ENCODE measurements around the gene PIGL. TPM values are rescaled to one million over a fixed set of nuclear protein-coding genes. Genes with fewer than 3 reads are reported as not detected.
"Not testable (repeated sequence)": the region's sequence is repeated elsewhere in the genome, so short reads cannot be mapped to it uniquely, and the experiment has no call there.

Gene PIGL
- total RNA-seq, 1 donor from 2014 or later: 37.1 TPM

DNA sequence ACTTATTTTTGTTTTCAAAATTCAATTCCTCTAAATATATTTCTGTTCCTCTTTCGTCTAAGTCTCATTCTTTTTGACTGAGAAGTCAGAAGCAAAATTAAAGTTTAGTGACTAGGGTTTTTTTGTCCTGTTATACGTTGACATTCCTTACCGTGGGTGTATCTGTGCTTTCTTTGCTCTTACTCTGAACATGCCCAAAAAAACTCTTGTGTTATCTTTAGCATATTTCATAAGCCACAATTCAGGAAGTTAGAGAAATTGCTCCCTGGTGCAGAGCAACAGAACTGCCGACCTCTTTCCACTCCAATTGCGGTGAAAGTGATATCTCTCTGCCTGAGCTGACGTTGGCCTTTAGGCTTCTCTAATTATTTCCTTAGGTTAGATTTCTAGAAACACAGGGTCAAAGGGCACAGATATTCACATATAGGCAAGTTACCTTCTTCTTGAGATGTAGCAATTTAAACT, 70.6 kb downstream of the PIGL start:
- Mint-ChIP-seq H3K4me1 (ENCODE audit: low read depth) (peaks cover 22% of the 10 kb centered on the region), H3K27me3 (no peaks in the 10 kb centered on the region), H3K36me3 (ENCODE audit: insufficient read depth) (peaks cover 5% of the 10 kb centered on the region), H3K9me3 (ENCODE audit: low read depth) (no peaks in the 10 kb centered on the region), H3K4me3 (ENCODE audit: low read depth) (no peak overlapping the region), H3K27ac (peak overlapping the region; percentile 76)
- DNase-seq (ENCODE audit: low spot score, unreplicated experiment): no peak
- TF ChIP-seq, protein P1, sequence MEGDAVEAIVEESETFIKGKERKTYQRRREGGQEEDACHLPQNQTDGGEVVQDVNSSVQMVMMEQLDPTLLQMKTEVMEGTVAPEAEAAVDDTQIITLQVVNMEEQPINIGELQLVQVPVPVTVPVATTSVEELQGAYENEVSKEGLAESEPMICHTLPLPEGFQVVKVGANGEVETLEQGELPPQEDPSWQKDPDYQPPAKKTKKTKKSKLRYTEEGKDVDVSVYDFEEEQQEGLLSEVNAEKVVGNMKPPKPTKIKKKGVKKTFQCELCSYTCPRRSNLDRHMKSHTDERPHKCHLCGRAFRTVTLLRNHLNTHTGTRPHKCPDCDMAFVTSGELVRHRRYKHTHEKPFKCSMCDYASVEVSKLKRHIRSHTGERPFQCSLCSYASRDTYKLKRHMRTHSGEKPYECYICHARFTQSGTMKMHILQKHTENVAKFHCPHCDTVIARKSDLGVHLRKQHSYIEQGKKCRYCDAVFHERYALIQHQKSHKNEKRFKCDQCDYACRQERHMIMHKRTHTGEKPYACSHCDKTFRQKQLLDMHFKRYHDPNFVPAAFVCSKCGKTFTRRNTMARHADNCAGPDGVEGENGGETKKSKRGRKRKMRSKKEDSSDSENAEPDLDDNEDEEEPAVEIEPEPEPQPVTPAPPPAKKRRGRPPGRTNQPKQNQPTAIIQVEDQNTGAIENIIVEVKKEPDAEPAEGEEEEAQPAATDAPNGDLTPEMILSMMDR (IDR thresholded peaks at IDR 0.05; ENCODE audit: unreplicated experiment): no peak

DNA sequence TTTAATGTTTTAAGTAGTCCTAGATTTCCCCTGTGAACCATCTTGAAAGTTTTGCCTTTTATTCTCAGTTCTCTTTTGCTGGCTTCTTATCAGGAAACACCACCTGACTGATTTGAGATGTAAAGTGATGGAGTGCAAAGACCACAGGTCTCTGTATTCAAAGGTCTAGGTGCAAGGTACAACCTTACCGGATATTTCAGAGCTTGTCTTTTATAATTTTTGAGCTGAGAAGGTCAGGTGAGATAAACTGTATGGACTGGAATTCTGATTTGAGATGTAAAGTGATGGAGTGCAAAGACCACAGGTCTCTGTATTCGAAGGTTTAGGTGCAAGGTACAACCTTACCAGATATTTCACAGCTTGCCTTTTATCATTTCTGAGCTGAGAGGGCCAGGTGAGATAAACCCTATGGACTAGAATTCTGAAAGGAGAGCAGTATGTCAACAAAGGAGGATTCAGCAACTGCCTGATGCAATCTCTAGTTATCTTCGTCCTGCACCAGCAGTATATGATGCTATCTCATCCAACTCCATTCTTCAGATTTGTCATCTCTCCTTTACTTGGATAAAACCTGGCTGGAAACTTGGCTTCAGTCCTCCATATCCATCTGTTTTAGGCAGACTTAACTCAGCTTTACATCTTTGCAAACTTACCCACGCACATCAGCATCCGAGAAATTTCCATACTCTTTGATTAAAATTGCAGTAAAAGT, 72.0 kb downstream of the PIGL start:
- DNase-seq (ENCODE audit: low spot score, unreplicated experiment): no peak
- Mint-ChIP-seq H3K27me3 (no peaks in the 10 kb centered on the region), H3K4me3 (ENCODE audit: low read depth) (no peak overlapping the region), H3K27ac (no peak overlapping the region), H3K4me1 (ENCODE audit: low read depth) (peaks cover 22% of the 10 kb centered on the region), H3K9me3 (ENCODE audit: low read depth) (no peaks in the 10 kb centered on the region), H3K36me3 (ENCODE audit: insufficient read depth) (peaks cover 5% of the 10 kb centered on the region)
- TF ChIP-seq, protein P1 (IDR thresholded peaks at IDR 0.05; ENCODE audit: unreplicated experiment): no peak

DNA sequence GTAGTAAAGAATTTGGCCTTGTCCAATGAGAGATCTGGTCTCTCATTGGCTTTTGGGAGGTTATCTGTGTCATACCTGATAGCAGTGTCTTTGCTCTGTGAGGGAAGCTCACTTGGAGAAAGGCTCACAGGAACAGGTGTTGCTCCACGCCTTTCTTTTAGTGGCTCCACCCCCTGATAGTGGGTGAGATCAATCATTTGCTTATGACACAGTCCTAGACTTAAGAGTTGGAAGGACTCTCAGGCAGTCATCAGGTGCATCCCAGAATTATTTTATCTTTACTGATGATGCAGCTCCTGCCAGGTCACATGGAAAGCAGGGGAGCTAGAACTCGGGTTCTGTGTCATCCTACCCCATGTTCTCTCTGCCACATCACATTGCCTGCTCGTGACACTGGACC, 76.9 kb downstream of the PIGL start:
- Mint-ChIP-seq H3K4me1 (ENCODE audit: low read depth) (peaks cover 20% of the 10 kb centered on the region), H3K27ac (no peak overlapping the region), H3K36me3 (ENCODE audit: insufficient read depth) (peaks cover 1% of the 10 kb centered on the region), H3K4me3 (ENCODE audit: low read depth) (no peak overlapping the region), H3K27me3 (no peaks in the 10 kb centered on the region), H3K9me3 (ENCODE audit: low read depth) (peaks cover 3% of the 10 kb centered on the region)
- no peak for DNase-seq (ENCODE audit: low spot score, unreplicated experiment)
- TF ChIP-seq, protein P1 (IDR thresholded peaks at IDR 0.05; ENCODE audit: unreplicated experiment): no peak

DNA sequence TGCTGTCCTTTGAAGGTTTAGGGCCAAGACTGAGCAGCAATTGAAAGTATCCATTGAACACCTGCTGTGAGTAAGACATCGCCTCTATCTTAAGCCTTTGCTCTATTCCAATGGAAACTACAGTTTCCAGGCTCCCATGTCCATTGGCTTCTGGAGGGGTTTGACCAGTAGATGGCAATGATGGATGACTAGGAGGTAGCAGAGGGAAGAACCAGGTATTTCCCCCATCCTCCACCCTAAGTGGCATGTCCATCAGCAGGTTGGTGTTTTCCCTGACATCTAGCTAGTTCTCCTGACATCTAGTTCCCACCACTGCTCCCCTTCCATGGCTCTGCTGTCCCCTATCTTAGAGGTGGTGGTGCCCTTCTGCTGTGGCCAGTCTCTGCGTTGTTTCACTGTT, 77.5 kb downstream of the PIGL start:
- TF ChIP-seq, protein P1 (IDR thresholded peaks at IDR 0.05; ENCODE audit: unreplicated experiment): no peak
- Mint-ChIP-seq H3K27me3 (no peaks in the 10 kb centered on the region), H3K27ac (no peak overlapping the region), H3K4me3 (ENCODE audit: low read depth) (no peak overlapping the region), H3K9me3 (ENCODE audit: low read depth) (peaks cover 3% of the 10 kb centered on the region), H3K4me1 (ENCODE audit: low read depth) (peaks cover 18% of the 10 kb centered on the region), H3K36me3 (ENCODE audit: insufficient read depth) (peaks cover 1% of the 10 kb centered on the region)
- no peak for DNase-seq (ENCODE audit: low spot score, unreplicated experiment)

DNA sequence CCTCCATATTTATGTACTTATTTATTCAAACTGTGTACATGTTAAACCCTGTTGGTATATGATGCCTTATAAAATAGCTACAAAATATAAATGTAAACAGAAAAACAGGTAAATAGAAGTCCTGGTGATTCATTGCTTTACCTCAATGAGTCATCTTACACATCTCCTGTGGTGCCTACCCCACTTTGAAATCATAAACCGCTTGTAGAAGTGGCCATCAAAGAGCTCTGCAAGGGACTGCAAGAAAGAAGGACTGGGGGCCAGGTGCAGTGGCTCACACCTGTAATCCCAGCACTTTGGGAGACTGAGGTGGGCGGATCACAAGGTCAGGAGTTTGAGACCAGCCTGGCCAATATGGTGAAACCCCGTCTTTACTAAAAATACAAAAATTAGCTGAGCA, 79.1 kb downstream of the PIGL start:
- H3K27me3 Mint-ChIP-seq; H3K36me3 Mint-ChIP-seq (ENCODE audit: insufficient read depth); H3K27ac Mint-ChIP-seq; H3K9me3 Mint-ChIP-seq (ENCODE audit: low read depth); H3K4me3 Mint-ChIP-seq (ENCODE audit: low read depth); DNase-seq (ENCODE audit: low spot score, unreplicated experiment): not testable (repeated sequence)
- peaks cover 19% of the 10 kb centered on the region for H3K4me1 Mint-ChIP-seq (ENCODE audit: low read depth)

All from progenitor cell of endocrine pancreas (in vitro differentiated cells).